NCI-H146 treated with DMSO at 0.1 percent for 48 hours (cell line): ENCODE results near the gene ARHGEF16.

ENCODE experiments used
- DNase-seq: peaks from one replicate; lab custom pipeline; 2025; ENCODE audit not compliant: unreplicated experiment; lab: John Stamatoyannopoulos, UW

Gene ARHGEF16

GRCh38 chr1:3436451-3436850 is 18.0 kb upstream of the ARHGEF16 start:
- DNase-seq, result no peak

- no peak for DNase-seq
Measured at GRCh38 chr1:3436901-3437300, 17.6 kb upstream of the ARHGEF16 start.

GRCh38 chr1:3438661-3439180 is 15.7 kb upstream of the ARHGEF16 start:
- DNase-seq, result no peak

- DNase-seq, result no peak
Measured at GRCh38 chr1:3439346-3440299, 14.8 kb upstream of the ARHGEF16 start.

- no peak for DNase-seq
Measured at GRCh38 chr1:3440300-3440681, 14.2 kb upstream of the ARHGEF16 start.

GRCh38 chr1:3440711-3441409 is 13.6 kb upstream of the ARHGEF16 start:
- DNase-seq, result no peak

GRCh38 chr1:3441410-3441847 is 13.0 kb upstream of the ARHGEF16 start:
- DNase-seq, result no peak

- no peak for DNase-seq
Measured at GRCh38 chr1:3441880-3442279, 12.6 kb upstream of the ARHGEF16 start.

GRCh38 chr1:3442331-3442730 is 12.1 kb upstream of the ARHGEF16 start:
- no peak for DNase-seq

GRCh38 chr1:3442901-3443300 is 11.6 kb upstream of the ARHGEF16 start:
- no peak for DNase-seq

- no peak for DNase-seq
Measured at GRCh38 chr1:3443807-3444206, 10.7 kb upstream of the ARHGEF16 start.

- DNase-seq, result no peak
Measured at GRCh38 chr1:3444298-3444697, 10.2 kb upstream of the ARHGEF16 start.

GRCh38 chr1:3444736-3445135 is 9.7 kb upstream of the ARHGEF16 start:
- DNase-seq, result no peak

GRCh38 chr1:3450202-3450863 is 4.1 kb upstream of the ARHGEF16 start:
- no peak for DNase-seq

- DNase-seq, result no peak
Measured at GRCh38 chr1:3450983-3451382, 3.5 kb upstream of the ARHGEF16 start.

GRCh38 chr1:3451994-3452865 is 2.2 kb upstream of the ARHGEF16 start:
- DNase-seq, result no peak

- DNase-seq, result no peak
Measured at GRCh38 chr1:3452866-3453175, 1.6 kb upstream of the ARHGEF16 start.

- DNase-seq, result peak; percentile 2
Measured at GRCh38 chr1:3453203-3453761, 1.2 kb upstream of the ARHGEF16 start.

GRCh38 chr1:3454811-3455618 is 550 bp downstream of the ARHGEF16 start:
- peak; percentile 17 for DNase-seq
